Upper lobe of right lung (tissue), 1 donor: ENCODE measurements around the gene RASSF5. TPM values are rescaled to one million over a fixed set of nuclear protein-coding genes. Genes with fewer than 3 reads are reported as not detected.

Experiments
- ATAC-seq: fragments of 200-7000 bp; cut with Tn5 transposase; one replicate; pipeline ENCODE4 v1.9.1; 2020; ENCODE audit warnings: mild to moderate bottlenecking, moderate library complexity
- DNase-seq: peaks from one replicate; pipeline ENCODE4 v3.0.0-alpha.2; 2020
- H3K27ac ChIP-seq: fragments of 200-600 bp; one replicate; pipeline ENCODE4 v1.8.0; 2022
- H3K27me3 ChIP-seq: fragments of 200-600 bp; one replicate; pipeline ENCODE4 v1.8.0; 2022; ENCODE audit warnings: mild to moderate bottlenecking
- H3K36me3 ChIP-seq: fragments of 200-600 bp; one replicate; pipeline ENCODE4 v1.8.0; 2022
- H3K4me1 ChIP-seq: fragments of 200-600 bp; one replicate; pipeline ENCODE4 v1.8.0; 2022
- H3K4me3 ChIP-seq: fragments of 200-600 bp; one replicate; pipeline ENCODE4 v1.8.0; 2022; ENCODE audit warnings: mild to moderate bottlenecking
- H3K9me3 ChIP-seq: fragments of 200-600 bp; one replicate; pipeline ENCODE4 v1.8.0; 2022
- CTCF ChIP-seq: fragments of 200-600 bp; IDR thresholded peaks from one replicate; pipeline ENCODE4 v1.8.0; 2022; ENCODE audit warnings: antibody characterized with exemption
- intact Hi-C: fragments of 100-400 bp; cut with DNase I; formaldehyde crosslinking; loops from one replicate; pipeline ENCODE4 v1.11.0; 2022
- total RNA-seq: library from RNA; stranded (reverse); fragmentation: NEBNext Ultra II Directional; extraction: Animal tissue kit (Norgen Biotek cat#: 25700); gene quantifications from one replicate; pipeline ENCODE4 v1.2.1, GENCODE V29; 2021
- donor health status: DM: no; HTN: yes; CAD: no; lungs with severe emphysema.

Gene RASSF5
- total RNA-seq, 1 donor from 2014 or later = 37.6 TPM

- no peaks in the 10 kb centered on the region for H3K9me3 ChIP-seq
- H3K4me1 ChIP-seq = peaks cover 18% of the 10 kb centered on the region
- peak; percentile 10 for ATAC-seq
- TF ChIP-seq CTCF = peak; percentile 52
- intact Hi-C loops = no loop called here
- no peak overlapping the region for H3K27ac ChIP-seq
- no peak for DNase-seq
- no peak overlapping the region for H3K4me3 ChIP-seq
- no peaks in the 10 kb centered on the region for H3K27me3 ChIP-seq
- H3K36me3 ChIP-seq = no peaks in the 10 kb centered on the region
Observed at GRCh38 chr1:206631085-206631509, 123.8 kb downstream of the RASSF5 start.

- Histone ChIP-seq H3K27ac (peak overlapping the region; percentile 44), H3K36me3 (no peaks in the 10 kb centered on the region), H3K4me3 (no peak overlapping the region), H3K27me3 (no peaks in the 10 kb centered on the region), H3K9me3 (no peaks in the 10 kb centered on the region), H3K4me1 (peaks cover 24% of the 10 kb centered on the region)
- TF ChIP-seq CTCF = no peak
- DNase-seq (no peak), ATAC-seq (no peak)
- intact Hi-C loops = no loop called here
Observed at GRCh38 chr1:206633708-206634121, 126.4 kb downstream of the RASSF5 start.

- DNase-seq (peak; percentile 96), ATAC-seq (peak; percentile 75)
- Histone ChIP-seq H3K4me1 (peaks cover 24% of the 10 kb centered on the region), H3K36me3 (no peaks in the 10 kb centered on the region), H3K27ac (peak overlapping the region; percentile 44), H3K9me3 (no peaks in the 10 kb centered on the region), H3K27me3 (no peaks in the 10 kb centered on the region), H3K4me3 (peak overlapping the region; percentile 92)
- TF ChIP-seq CTCF = peak; percentile 86
- intact Hi-C loops = no loop called here
Observed at GRCh38 chr1:206634365-206635079, 127.2 kb downstream of the RASSF5 start.

DNA sequence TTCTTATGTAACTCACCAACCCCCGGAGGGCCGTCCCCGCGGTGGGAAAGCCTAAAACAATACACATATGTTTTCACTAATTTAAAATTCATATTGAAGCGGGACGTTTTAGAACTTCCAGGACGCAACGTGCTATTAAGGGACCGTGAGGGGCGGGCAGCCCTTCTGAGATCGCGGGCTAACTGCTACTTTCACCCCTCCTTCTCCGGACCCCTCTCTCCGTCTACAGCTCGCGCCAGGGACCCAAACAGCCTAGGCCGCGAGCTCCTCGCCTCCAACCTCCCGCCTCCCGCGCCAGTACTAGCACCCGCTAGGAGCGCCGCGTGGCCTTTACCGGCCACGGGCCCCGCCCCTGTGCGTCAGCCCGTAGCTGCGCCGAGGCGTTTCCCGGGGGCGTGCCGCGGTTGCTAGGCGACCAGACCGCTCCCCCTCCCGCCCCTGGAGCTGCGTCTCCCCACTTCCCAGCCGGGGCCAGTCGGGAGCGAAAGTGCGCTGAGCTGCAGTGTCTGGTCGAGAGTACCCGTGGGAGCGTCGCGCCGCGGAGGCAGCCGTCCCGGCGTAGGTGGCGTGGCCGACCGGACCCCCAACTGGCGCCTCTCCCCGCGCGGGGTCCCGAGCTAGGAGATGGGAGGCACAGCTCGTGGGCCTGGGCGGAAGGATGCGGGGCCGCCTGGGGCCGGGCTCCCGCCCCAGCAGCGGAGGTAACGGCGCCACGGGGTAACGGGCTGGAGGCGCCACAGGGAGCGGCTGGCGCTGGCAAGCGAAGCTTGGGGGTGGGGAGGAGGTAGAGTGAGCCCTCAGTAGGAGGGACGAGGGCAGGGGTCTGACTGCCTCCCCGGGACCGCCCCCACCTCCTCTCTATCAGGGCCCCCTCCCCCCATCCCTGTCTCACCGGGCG, 128.0 kb downstream of the RASSF5 start, which contains the start of gene DYRK3:
DYRK3 (plus strand) TSS at position 457 of the 898 bp plus-strand sequence; CDS start at position 625, 168 bp downstream.
- ATAC-seq = peak; percentile 99
- intact Hi-C loops = no loop called here

GRCh38 chr1:206635978-206636345, 128.6 kb downstream of the RASSF5 start:
- Histone ChIP-seq H3K27me3 (no peaks in the 10 kb centered on the region), H3K4me1 (peaks cover 24% of the 10 kb centered on the region), H3K36me3 (no peaks in the 10 kb centered on the region), H3K9me3 (no peaks in the 10 kb centered on the region), H3K4me3 (peak overlapping the region; percentile 92), H3K27ac (peak overlapping the region; percentile 44)
- no peak for TF ChIP-seq CTCF
- DNase-seq (no peak), ATAC-seq (no peak)
- intact Hi-C loops = no loop called here

More for the DNA sequence above, 128.0 kb downstream of the RASSF5 start, which contains the start of gene DYRK3:
- no peaks in the 10 kb centered on the region for H3K9me3 ChIP-seq
- no peaks in the 10 kb centered on the region for H3K27me3 ChIP-seq
- peak; percentile 24 for TF ChIP-seq CTCF
- peak within 1 kb of the TSS; percentile 92 for H3K4me3 ChIP-seq
- peaks cover 24% of the 10 kb centered on the region for H3K4me1 ChIP-seq
- peak within 1 kb of the TSS; percentile 44 for H3K27ac ChIP-seq
- DNase-seq = peak; percentile 98
- no peaks in the 10 kb centered on the region for H3K36me3 ChIP-seq
